Measurements from ENCODE around the gene WDTC1.
"Not testable (repeated sequence)": the region's sequence is repeated elsewhere in the genome, so short reads cannot be mapped to it uniquely, and the experiment has no call there.

Gene WDTC1

DNA sequence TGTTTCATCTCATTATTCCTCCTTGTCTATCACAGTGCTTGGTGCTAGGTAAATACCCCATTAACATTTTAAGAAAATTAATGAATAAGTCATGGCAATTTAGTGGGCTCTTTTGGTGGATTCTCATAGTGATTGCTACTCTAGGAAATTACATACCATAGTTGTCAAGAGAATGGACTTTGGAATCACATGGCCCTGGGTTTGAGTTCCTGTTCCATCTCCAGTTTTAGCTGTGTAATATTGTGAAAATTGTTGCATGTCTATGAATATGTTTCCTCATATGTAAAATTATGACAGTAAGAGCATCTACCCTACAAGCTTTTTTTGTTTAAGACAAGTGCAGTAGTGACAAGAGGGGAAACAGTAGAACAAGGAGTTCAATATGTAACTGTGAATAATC lies 20.7 kb downstream of the WDTC1 start:
- DNase-seq: no peak

DNA sequence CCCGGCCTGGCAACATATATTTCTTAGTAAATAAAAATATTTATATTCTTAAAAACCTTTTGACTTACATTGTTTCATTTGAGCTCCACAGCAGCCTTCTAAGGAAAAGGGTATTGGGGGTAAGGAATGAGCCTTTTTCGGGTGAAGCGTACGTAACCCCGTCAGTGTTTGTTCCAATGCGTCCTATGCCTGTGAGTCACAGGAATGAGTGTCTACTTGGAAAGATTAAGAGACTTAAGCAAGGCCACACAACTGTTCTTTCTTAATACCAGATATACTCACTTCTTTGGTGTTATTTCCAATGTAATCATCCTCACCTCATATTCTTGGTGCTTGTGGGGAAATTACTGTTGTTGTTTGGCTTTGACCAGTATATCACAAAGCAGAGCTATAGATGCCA lies 22.7 kb downstream of the WDTC1 start:
- DNase-seq: no peak

DNA sequence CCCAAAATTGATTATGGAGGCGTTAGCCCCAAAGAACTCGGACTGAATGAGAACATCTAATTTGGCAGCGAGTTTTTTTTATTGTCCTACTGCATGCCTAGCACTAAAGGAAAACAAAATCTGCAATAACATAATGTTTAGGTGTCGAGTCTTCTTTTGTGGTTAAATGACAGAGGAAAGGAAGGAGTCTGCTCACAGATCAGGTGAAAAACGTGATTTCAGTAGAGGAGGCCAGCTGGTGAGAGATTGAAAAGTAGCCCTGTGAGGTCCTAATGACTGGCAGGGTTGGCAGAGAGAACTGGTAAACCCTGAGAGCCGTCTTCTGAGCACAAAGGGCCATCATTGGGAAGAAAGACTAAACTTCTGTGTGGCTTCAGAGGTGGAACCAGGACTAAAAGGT lies 24.2 kb downstream of the WDTC1 start:
- DNase-seq: no peak

DNA sequence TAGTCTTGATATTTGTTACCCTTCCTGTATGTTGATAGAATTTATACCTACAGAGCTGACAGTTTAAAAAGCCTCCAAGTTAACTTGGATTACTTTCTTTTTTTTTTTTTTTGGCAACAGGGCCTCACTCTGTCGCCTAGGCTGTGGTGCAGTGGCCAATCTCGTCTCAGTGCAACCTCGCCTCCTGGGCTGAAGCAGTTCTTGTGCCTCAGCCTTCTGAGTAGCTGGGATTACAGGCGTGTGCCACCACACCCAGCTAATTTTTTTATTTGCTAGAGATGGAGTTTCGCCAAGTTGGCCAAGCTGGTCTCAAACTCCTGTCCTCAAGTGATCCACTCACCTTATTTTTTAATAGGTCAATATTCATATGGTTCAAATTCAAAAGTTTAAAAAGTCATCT lies 32.7 kb downstream of the WDTC1 start:
- no peak for DNase-seq

DNA sequence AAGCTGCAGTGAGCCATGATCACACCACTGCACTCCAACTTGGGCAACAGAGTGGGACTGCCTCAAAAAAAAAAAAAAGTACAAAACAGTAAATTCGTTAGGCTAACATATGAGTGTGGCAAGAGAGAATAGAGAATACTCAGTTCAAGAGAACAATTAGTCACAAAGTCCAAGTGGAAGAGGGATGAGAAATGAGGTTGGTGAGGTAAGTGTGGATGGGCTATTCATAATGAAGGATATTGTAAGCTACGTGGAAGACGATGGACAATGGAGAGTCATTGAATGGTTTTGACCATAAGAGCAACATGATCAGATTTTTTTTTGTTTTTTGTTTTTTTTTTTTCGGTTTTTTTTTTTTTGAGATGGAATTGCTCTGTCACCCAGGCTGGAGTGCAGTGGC lies 34.8 kb downstream of the WDTC1 start:
- no peak for DNase-seq

DNA sequence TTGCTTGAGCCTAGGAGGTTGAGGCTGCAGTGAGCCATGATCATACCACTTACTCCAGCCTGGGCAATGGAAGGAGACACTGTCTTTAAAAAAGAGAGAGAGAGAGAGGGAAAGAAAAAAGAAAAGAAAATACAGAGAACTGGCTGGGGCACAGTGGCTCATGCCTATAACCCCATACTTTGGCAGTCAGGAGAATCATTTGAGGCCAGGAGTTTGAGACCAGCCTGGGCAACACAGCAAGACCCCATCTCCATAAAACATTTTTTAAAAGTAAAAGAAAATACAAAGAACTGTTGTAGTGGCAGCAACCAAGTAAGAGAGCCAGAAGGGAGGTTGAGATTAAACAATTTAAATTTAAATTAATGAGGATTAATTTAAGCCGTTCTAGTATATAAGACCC lies 39.8 kb downstream of the WDTC1 start:
- DNase-seq: no peak

DNA sequence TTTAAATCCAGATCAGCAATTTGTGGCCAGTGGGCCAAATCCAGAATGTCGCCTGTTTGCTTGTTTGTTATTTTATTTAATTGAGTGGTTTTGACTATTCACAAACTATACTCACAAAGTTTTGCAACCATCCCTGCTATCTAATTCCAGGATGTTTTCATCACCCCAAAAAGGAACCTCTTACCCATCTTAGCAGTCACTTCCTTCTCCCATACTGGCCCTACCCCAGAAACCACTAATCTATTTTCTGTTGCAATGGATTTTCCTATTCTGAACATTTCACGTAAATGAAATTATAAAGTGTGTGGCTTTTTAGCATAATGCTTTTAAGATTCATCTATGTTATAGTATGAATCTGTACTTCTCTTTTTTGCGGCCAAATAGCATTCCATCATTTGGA lies 41.3 kb downstream of the WDTC1 start:
- DNase-seq: no peak

DNA sequence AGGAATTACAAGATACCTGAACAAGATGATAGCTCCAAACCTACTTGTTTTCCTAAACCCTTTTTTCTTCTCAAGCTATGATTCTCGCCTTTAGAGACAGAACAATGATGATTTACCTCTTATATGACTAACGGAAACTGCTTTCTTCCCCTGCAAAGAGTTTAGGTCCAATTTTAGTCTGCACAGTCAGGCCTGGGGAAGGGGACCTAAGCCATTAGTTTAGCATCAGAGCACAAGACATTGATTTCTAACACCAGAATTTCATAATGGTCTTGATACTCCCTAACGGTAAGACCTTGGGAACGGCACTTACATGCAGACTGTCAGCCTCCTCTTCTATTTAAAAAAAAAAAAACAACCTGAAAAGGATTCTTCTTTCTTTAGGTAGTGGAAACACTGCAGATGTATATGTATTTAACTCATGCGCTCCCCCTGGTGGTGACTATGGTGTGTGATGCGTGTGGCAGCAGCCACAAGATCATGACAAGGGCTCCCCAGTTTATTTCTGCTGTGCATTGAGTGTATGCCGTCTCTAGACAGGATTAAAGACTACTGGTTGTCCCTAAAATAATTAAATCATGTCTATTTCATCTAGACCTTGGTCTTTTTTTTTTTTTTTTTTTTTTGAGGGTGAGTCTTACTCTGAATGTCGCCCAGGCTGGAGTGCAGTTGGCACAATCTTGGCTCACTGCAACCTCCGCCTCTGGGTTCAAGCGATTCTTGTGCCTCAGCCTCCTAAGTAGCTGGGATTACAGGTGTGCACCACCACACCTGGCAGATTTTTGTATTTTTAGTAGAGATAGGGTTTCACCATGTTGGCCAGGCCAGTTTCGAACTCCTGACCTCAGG lies 50.2 kb downstream of the WDTC1 start:
- peak; percentile 75 for DNase-seq

DNA sequence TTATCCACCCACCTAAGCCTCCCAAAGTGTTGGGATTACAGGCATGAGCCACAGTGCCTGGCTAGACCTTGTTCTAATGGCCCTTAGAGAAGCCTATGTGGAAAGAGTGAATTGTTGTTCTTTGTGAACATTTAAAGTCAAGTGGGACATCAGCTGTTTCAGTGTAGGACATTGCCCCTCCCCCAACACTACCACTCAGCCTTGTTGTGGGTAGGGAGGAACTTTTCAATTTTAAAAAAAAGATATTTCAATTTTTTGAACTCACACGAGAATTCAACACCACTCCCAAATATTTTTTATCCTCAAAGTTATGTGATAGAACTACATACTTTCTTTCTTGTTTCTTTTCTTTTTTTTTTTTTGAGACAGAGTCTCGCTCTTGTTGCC lies 50.8 kb downstream of the WDTC1 start:
- no peak for DNase-seq

DNA sequence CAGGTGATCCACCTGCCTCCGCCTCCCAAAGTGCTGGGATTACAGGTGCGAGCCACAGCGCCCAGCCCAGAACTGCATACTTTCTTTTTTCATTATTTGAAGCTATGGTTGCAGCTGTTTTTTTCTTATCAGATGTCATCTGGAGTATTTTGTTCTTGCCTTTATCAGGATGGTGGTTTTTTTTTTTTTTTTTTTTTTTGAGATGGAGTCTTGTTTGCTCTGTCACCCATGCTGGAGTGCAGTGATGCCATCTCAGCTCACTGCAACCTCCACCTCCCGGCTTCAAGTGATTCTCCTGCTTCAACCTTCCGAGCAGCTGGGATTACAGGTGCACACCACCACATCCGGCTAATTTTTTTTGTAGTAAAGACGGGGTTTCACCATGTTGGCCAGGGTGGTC lies 51.4 kb downstream of the WDTC1 start:
- not testable (repeated sequence) for DNase-seq

DNA sequence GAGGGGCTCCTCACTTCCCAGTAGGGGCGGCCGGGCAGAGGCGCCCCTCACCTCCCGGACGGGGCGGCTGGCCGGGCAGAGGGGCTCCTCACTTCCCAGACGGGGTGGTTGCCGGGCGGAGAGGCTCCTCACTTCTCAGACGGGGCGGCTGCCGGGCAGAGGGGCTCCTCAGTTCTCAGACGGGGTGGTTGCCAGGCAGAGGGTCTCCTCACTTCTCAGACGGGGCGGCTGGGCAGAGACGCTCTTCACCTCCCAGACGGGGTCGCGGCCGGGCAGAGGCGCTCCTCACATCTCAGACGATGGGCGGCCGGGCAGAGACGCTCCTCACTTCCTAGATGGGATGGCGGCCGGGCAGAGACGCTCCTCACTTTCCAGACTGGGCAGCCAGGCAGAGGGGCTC lies 54.7 kb downstream of the WDTC1 start:
- DNase-seq: not testable (repeated sequence)

DNA sequence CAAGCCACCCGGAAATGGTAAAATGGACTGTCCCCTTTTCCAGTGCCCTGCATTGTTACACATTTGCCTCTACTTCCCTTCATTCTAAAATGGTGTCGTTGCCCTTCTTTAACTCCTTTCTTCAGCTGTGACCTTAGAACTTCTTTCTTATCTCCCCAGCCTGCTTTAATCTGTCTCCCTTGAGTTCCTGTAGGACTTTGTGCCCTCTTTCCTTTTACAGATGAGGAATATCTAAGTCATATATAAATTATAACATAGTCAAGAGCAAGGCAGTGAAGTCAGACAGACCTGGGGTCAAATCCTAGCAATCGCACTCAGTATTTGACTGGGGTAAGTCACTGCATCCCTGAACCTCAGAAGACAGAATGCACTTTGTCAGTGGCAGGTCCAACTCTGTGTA lies 56.1 kb downstream of the WDTC1 start:
- DNase-seq: no peak

DNA sequence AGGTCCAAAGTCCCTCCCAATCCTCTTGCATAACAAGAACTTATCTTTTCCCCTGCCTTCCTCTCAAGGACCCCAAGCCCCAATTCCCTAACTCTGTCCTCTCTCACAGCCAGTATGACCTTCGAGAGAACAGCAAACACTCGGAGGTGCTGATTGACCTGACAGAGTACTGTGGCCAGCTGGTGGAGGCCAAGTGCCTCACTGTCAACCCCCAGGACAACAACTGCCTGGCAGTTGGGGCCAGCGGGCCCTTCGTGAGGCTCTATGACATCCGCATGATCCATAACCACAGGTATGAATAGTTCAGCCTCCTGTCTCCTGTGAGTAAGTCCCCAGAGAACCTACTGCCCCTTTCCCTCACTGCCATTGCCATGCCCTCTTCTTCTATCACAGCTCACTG lies 57.7 kb downstream of the WDTC1 start:
- no peak for DNase-seq

DNA sequence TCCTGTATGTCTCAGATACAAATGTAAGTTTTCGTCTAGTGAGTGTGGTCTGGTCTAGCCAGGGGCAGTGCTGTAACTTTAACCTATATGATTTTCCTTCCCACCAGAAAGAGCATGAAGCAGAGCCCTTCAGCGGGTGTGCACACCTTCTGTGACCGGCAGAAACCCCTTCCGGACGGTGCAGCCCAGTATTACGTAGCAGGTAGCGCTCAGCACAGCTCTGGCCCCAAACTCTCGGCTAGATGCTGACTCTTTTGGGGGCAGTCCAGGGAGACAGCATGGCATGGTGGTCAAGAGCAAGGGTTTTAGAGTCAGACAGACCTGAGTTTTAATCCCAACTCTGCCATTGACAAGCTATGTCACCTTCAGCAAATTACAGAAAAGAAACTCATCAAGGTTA lies 59.5 kb downstream of the WDTC1 start:
- no peak for DNase-seq

DNA sequence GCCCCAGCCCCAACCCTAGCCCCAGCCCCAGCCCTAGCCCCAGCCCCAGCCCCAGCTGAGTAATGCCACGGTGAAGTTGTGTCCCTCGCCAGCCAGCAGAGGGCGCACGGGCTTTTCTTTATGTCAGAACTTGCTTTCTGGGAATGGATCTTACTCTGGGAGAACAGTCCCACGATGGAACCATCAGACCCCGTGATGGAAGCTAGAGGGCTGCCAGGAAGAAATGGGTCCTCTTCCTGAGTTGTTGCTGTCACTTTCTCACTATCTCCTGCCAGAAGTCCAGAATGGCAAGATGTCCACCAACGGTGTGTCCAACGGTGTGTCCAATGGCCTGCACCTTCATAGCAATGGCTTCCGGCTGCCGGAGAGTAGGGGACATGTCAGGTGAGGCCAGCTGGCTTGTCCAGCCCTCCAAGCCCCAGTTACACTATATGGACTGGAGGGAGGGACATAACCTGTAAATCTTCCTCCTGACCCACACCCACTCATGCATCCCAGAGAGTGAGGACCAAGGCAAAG lies 62.4 kb downstream of the WDTC1 start:
- DNase-seq: peak; percentile 42

DNA sequence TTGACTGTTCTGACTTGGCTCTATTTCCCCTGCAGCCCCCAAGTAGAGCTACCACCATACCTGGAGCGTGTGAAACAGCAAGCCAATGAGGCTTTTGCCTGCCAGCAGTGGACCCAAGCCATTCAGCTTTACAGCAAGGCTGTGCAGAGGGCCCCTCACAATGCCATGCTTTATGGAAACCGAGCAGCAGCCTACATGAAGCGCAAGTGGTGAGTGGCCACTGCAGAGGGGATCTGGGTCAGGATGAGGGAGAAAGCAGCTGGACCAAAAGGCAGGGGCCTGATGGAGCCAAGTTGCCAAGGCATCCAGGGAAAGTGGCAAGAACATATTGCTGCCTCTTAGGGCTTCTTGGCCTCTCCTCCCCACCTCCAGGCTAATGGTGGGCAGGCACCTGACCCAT lies 63.5 kb downstream of the WDTC1 start:
- DNase-seq: no peak

DNA sequence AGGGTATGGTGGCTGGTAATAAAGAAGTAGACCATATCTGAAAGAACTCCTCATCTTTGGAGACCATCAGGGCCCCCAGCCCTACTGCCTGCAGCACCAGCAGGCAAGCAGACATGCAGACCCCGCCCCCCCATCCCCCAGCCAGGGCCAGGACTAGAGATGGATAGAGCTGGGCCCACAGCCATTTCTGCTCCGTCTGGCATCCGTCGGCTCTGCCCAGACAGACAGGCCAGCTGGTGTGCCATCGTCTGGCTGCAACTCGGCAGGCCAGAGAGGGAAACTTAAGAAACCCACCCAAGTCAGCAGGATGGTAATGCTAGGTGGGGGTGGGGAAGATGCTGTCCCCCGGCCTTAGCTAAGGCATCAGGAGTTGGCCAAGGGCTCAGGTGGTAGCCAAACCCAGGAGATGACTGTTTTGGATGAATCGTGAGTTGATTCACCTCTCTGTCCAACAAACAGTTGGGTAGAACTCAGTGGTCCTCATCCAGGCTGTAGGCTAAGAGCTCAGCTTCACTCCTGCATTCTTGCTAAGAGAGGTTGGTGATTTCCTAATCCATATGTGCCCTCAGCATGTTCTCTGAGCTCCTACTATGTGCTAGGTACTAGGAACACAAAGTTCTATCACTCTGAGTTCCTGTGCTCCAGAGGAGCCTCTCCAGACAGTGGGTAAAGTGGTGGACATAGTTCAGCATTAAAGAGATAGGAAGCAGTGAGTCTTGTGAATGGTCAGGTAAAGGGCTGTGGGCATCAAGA lies 64.4 kb downstream of the WDTC1 start:
- no peak for DNase-seq

DNA sequence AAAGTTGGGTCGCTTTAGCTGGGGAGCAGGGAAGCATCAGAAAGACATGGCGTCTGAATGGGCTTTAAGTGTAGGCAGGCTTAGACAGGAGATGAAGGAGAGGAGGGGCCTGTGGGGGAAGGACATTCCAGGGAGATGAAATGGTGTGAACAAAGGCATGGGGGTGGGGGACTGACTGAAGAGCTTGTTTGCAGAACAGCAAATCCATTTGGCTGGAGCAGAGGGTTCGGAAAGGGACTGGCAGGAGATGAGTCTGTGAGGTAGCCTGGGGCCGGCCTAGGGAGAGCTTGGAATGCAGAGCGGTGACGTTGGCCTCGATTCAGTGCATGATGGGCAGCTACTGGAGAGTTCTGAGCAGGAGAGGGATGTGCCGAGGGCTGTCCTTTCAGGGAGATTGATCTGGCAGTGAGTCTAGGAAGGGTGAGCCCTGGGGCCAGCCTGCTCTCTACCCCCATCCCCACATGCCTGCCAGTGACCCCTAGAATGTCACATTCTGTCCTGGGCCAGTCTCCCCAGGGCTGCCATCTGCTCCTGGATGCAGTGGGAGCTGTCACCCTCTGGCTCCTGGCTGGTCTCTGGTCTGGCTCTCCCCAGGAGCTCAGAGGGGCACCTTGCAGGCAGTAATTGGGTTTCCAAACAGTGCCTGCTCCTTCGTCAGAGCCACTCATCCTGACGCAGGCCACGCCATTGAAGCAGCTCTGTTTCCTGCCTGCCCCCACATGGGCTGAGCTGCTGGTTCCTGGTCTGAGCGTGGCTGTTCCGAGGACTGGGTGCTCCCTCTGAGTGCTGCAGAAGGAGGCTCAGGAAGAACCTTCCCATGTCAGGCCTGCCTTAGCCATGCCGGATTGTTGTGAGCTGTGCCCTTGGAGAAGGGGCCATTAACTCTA lies 65.2 kb downstream of the WDTC1 start:
- DNase-seq: peak; percentile 97

DNA sequence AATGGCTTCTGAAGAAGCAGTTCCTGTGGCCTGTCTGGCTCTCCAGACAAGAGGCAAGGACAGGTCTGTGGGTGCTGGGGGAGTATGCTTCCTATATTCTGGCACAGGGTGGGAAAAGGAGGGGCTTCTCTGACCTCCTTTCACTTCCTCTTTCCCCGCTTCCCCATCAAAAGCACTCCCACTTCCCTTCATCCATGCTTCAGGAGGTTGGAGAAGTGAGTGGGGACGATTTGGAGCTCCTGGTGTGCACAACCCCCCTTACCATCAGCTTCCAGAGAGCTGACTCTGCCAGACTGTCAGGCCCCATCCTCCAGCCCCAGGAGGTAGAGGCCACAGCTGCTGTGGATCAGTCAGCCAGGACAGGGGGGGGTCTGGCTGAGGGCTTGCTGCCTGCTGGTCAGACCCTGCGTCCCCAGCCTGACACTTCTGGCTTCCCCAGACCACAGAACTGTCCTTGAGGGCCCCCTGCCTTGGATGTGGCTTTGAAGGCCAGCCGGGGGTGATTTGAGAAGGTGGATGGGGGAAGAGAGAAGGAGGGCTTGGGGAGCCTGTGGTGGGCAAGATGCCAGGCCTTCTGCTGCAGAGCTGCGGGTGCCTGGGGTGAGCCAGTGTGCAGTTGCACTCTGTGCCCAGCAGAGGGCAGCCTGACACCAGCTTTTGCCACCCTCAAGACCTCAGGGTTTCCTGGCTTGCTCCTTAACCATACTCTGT lies 66.1 kb downstream of the WDTC1 start:
- DNase-seq: peak; percentile 64

DNA sequence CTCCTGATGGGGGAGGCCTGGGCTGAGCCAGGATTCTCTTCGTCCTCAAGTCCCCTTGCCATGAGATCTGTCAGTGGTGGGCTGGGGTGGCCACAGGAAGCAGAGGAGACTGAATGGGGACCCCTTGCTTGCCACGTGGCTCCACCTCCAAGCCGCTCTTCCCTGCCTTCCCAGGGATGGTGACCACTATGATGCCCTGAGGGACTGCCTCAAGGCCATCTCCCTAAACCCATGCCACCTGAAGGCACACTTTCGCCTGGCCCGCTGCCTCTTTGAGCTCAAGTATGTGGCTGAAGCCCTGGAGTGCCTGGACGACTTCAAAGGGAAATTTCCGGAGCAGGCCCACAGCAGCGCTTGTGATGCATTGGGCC lies 66.6 kb downstream of the WDTC1 start:
- DNase-seq: no peak

DNA sequence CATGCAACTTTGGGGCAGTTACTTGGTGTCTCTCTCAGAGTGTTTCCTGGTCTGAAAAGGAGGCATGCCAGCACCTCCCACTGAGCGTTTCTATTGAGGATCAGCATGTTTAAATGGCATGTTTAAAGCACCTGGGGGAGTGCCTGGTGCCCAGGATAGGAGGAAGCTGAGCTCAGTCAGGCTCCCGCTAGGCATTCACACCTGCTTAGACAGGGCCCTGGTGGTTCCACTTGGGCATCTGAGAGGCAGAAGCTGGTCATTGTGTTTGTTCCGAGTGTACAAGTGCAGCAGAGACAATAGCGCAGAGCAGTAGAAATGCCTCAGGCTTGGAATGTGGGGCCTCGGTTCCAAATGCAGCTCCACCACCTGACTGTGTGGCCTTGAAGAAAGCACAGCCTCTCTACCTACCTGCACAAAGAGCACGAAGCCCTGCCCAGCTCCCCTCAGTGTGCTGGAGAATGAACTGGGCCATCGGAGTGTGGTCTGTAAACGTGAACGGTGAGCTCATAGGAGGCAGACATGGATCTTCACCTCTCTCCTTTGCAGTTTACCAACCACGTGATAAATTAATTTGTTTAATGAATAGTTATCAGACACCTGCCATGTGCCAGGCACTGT lies 67.3 kb downstream of the WDTC1 start:
- DNase-seq: no peak

DNA sequence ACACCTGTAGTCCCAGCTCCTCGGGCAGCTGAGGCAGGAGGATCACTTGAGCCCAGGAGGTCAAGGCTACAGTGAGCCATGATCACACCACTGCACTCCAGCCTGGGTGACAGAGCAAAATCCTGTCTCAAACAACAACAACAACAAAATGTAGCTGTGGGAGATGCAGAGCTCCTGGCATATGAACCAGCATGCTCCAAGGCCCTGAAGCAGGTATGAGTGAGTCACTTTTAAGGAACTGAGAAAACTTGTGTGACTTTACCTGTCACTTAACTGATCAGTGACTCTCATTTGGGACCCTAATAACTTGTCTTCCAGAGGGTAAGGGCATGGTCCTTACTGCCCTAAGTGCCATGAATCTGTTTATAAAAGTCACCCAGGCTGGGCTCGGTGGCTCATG lies 68.2 kb downstream of the WDTC1 start:
- DNase-seq: no peak

All from amniotic stem cell (primary cell).